HEK293T (cell line): ENCODE data around the gene STBD1.

ENCODE experiments used
- BHLHE40 ChIP-seq: fragments of 450-650 bp; IDR thresholded peaks from 2 replicates; pipeline ENCODE4 v1.6.1; 2016; ENCODE audit warnings: mild to moderate bottlenecking, moderate library complexity, borderline replicate concordance
- ELF4 ChIP-seq: fragments of 450-650 bp; IDR thresholded peaks from 2 replicates; pipeline ENCODE4 v1.6.1; 2017; ENCODE audit warnings: antibody characterized with exemption
- FOXA1 ChIP-seq: fragments of 450-650 bp; IDR thresholded peaks from 2 replicates; pipeline ENCODE4 v1.6.1; 2016; ENCODE audit warnings: mild to moderate bottlenecking
- FOXM1 ChIP-seq: fragments of 450-650 bp; IDR thresholded peaks from 2 replicates; pipeline ENCODE4 v1.6.1; 2017; ENCODE audit warnings: mild to moderate bottlenecking, borderline replicate concordance
- SP1 ChIP-seq: fragments of 450-650 bp; IDR thresholded peaks from 2 replicates; pipeline ENCODE4 v1.6.1; 2017
- SUZ12 ChIP-seq: fragments of 450-650 bp; IDR thresholded peaks from 2 replicates; pipeline ENCODE4 v1.6.1; 2016; ENCODE audit warnings: mild to moderate bottlenecking
- TARDBP ChIP-seq: fragments of 450-650 bp; IDR thresholded peaks from 2 replicates; pipeline ENCODE4 v1.6.1; 2016
- ZNF384 ChIP-seq: fragments of 450-650 bp; IDR thresholded peaks from 2 replicates; pipeline ENCODE4 v1.6.1; 2016

GRCh38 chr4:76339364-76339763, 32.8 kb downstream of the STBD1 start:
- no peak for TF ChIP-seq TARDBP
- no peak for TF ChIP-seq BHLHE40
- TF ChIP-seq SP1 = no peak
- TF ChIP-seq ZNF384 = no peak
- TF ChIP-seq SUZ12 = no peak
- no peak for TF ChIP-seq FOXM1
- no peak for TF ChIP-seq ELF4
- TF ChIP-seq FOXA1 = no peak
